HL-60 (cell line): ENCODE measurements around the gene AS3MT.
A peak's percentile ranks its signal among the peaks of the same experiment; 100 is the strongest.
"Not testable (repeated sequence)": the region's sequence is repeated elsewhere in the genome, so short reads cannot be mapped to it uniquely, and the experiment has no call there.

ENCODE experiments used
- DNase-seq, 2 experiments: peaks; one replicate each; pipeline ENCODE4 v3.0.0-alpha.2; 2010 to 2020; ENCODE audit warnings: low read depth in 1 of 2, low spot score in 1 of 2
- H3K27ac ChIP-seq: fragments of 250-450 bp; sonication (Bioruptor Pico); replicated peaks from 2 replicates; pipeline ENCODE4 v1.5.1; 2020; ENCODE audit warnings: mild to moderate bottlenecking, moderate library complexity
- H3K27me3 ChIP-seq: fragments of 250-450 bp; sonication (Bioruptor Pico); 2 replicates; pipeline ENCODE4 v1.5.1; 2021; ENCODE audit warnings: mild to moderate bottlenecking, moderate library complexity; ENCODE audit not compliant: insufficient read depth, poor library complexity, severe bottlenecking
- H3K4me3 ChIP-seq: replicated peaks from 2 replicates; pipeline ENCODE4 v1.5.1; 2011; ENCODE audit warnings: mild to moderate bottlenecking, control low read depth, low read length; ENCODE audit not compliant: insufficient read depth
- GABPA ChIP-seq: IDR thresholded peaks from 2 replicates; pipeline ENCODE4 v1.6.1; 2012; ENCODE audit warnings: low read depth
- POLR2AphosphoS5 ChIP-seq: IDR thresholded peaks from 2 replicates; pipeline ENCODE4 v1.6.1; 2012; ENCODE audit warnings: low read depth
- SPI1 ChIP-seq: IDR thresholded peaks from 2 replicates; pipeline ENCODE4 v1.6.1; 2012; ENCODE audit warnings: low read depth, mild to moderate bottlenecking, borderline replicate concordance
- long read RNA-seq: library from polyadenylated mRNA; unstranded; transcript quantifications from one replicate; pipeline ENCODE4 v2.0.0, GENCODE V29; 2020
- TF ChIP-seq, protein P1 (sequence below): IDR thresholded peaks from 2 replicates; pipeline ENCODE4 v1.6.1; 2012; ENCODE audit warnings: low read depth; ENCODE audit not compliant: insufficient replicate concordance
- TF ChIP-seq, protein P2 (sequence below): IDR thresholded peaks from one replicate; pipeline ENCODE4 v1.5.1; 2011; ENCODE audit warnings: low read length, control low read depth, inconsistent platforms; ENCODE audit not compliant: insufficient read depth

Gene AS3MT, protein sequence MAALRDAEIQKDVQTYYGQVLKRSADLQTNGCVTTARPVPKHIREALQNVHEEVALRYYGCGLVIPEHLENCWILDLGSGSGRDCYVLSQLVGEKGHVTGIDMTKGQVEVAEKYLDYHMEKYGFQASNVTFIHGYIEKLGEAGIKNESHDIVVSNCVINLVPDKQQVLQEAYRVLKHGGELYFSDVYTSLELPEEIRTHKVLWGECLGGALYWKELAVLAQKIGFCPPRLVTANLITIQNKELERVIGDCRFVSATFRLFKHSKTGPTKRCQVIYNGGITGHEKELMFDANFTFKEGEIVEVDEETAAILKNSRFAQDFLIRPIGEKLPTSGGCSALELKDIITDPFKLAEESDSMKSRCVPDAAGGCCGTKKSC
- long read RNA-seq = 0 reads

DNA sequence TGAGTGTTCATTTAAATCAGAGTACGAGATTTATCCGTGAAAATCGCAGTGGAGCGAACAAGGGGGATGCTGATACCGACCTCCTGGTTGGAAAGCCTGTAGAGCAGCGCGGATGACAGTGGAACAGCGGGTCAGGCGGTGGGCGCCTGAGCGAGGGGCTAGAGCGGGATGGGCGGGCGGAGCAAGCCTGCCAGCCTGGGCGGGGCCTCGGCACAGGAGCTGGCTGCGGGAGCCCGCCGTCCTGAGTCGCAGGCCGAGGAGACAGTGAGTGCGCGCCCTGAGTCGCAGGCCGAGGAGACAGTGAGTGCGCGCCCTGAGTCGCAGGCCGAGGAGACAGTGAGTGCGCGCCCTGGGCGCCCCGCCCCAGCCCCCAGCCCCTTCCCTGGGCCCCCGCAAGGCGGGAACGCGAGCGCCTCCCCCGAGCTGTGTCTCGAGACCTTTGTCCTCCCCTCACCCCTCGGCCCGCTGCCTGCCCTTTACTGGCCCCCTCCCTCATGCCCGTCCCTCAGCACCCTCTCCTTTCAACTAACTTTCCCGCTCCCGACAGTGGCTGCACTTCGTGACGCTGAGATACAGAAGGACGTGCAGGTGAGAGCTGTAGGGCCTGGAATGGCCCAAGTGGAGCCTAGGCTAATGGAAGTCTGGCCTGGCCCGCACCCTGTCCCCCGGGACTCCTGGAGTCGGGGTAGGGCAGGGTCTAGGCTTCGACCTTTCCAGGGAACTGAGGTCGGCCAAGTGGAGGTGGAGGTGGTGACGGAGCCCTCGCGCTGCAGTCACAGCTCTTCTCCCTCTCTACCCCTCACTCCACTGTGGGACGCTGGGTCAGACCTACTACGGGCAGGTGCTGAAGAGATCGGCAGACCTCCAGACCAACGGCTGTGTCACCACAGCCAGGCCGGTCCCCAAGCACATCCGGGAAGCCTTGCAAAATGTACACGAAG lies at the start of gene AS3MT:
Gene AS3MT, plus strand, starts transcription at position 213 of the 941 bp plus-strand sequence. Its CDS starts 123 bp downstream, at position 336.
- Histone ChIP-seq H3K4me3 (no peak within 1 kb of the TSS), H3K27ac (no peak within 1 kb of the TSS), H3K27me3 (peaks cover 14% of the 10 kb centered on the region)
- no peak for DNase-seq
- TF ChIP-seq GABPA (no peak), POLR2AphosphoS5 (no peak), SPI1 (no peak)
- TF ChIP-seq, protein P1, sequence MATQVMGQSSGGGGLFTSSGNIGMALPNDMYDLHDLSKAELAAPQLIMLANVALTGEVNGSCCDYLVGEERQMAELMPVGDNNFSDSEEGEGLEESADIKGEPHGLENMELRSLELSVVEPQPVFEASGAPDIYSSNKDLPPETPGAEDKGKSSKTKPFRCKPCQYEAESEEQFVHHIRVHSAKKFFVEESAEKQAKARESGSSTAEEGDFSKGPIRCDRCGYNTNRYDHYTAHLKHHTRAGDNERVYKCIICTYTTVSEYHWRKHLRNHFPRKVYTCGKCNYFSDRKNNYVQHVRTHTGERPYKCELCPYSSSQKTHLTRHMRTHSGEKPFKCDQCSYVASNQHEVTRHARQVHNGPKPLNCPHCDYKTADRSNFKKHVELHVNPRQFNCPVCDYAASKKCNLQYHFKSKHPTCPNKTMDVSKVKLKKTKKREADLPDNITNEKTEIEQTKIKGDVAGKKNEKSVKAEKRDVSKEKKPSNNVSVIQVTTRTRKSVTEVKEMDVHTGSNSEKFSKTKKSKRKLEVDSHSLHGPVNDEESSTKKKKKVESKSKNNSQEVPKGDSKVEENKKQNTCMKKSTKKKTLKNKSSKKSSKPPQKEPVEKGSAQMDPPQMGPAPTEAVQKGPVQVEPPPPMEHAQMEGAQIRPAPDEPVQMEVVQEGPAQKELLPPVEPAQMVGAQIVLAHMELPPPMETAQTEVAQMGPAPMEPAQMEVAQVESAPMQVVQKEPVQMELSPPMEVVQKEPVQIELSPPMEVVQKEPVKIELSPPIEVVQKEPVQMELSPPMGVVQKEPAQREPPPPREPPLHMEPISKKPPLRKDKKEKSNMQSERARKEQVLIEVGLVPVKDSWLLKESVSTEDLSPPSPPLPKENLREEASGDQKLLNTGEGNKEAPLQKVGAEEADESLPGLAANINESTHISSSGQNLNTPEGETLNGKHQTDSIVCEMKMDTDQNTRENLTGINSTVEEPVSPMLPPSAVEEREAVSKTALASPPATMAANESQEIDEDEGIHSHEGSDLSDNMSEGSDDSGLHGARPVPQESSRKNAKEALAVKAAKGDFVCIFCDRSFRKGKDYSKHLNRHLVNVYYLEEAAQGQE = no peak
- TF ChIP-seq, protein P2, sequence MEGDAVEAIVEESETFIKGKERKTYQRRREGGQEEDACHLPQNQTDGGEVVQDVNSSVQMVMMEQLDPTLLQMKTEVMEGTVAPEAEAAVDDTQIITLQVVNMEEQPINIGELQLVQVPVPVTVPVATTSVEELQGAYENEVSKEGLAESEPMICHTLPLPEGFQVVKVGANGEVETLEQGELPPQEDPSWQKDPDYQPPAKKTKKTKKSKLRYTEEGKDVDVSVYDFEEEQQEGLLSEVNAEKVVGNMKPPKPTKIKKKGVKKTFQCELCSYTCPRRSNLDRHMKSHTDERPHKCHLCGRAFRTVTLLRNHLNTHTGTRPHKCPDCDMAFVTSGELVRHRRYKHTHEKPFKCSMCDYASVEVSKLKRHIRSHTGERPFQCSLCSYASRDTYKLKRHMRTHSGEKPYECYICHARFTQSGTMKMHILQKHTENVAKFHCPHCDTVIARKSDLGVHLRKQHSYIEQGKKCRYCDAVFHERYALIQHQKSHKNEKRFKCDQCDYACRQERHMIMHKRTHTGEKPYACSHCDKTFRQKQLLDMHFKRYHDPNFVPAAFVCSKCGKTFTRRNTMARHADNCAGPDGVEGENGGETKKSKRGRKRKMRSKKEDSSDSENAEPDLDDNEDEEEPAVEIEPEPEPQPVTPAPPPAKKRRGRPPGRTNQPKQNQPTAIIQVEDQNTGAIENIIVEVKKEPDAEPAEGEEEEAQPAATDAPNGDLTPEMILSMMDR = no peak

DNA sequence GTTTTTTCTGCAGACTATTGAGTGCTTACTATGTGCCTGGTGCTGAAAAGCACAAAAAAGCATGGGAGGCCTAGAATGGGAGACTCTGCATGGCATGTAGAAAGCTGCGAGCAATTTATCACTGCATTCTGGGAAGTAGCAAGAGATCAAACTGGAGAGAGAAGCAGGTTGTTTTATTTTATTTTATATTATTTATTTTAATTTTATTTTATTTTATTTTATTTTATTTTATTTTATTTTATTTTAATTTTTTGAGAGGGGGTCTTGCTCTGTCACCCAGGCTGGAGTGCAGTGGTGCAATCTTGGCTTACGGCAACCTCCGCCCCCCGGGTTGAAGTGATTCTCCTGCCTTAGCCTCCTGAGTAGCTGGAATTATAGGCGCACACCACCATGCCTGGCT lies 49.3 kb upstream of the AS3MT start:
- not testable (repeated sequence) for DNase-seq, H3K4me3 ChIP-seq, H3K27me3 ChIP-seq
- peak overlapping the region; percentile 76; the same call in 1 of the 2 replicates for H3K27ac ChIP-seq

DNA sequence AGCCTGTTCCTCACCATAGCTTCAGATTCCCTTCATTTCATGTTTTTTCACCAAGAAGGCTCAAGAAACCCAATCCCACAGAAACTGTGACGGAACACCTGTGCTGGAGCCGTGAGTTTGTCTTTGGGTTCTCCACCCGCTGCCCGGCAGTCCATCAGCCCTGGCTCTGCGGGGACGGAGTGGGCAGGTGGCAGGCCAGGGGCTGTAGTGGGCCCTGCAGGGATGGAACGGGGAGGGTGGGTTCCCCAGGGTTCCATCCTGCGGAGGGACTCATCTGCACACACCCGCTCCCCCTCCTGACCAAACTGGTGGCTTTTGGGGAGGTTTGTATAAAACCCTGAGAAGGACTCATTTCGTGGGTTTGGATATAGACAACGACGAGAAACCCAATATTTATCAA lies 47.0 kb upstream of the AS3MT start:
- DNase-seq = no peak
- no peak overlapping the region for H3K27ac ChIP-seq
- TF ChIP-seq SPI1 = no peak
- no peak for TF ChIP-seq POLR2AphosphoS5
- TF ChIP-seq GABPA = no peak
- TF ChIP-seq, protein P1 = no peak
- TF ChIP-seq, protein P2 = no peak
- H3K27me3 ChIP-seq = no peaks in the 10 kb centered on the region
- no peak overlapping the region for H3K4me3 ChIP-seq

DNA sequence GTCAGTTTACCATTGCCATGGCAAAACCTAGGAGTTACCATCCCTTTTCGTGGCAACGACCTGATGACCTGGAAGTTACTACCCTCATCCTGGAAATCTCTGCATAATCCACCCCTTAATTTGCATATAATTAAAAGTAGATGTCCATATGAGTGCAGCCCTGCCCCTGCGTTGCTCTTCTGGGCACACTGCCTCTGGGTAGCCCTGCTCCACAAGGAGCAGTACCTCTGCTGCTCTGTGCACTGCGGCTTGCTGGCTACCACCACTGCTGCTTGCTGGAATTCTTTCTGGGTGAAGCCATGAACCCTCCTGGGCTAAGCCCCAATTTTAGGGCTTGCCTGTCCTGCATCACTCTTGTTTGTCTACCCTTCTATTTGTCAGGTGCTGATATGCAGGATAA lies 44.6 kb upstream of the AS3MT start:
- H3K4me3 ChIP-seq = no peak overlapping the region
- no peak for DNase-seq
- no peaks in the 10 kb centered on the region for H3K27me3 ChIP-seq
- H3K27ac ChIP-seq = no peak overlapping the region
- TF ChIP-seq GABPA (no peak), SPI1 (no peak), POLR2AphosphoS5 (no peak)
- TF ChIP-seq, protein P2 = no peak
- TF ChIP-seq, protein P1 = no peak
